HG03520 (cell line): ENCODE data around the gene RHOXF1.
"Not testable (repeated sequence)": the region's sequence is repeated elsewhere in the genome, so short reads cannot be mapped to it uniquely, and the experiment has no call there.

Experiments
- ATAC-seq: cut with Tn5 transposase; IDR thresholded peaks from one replicate; pipeline ENCODE4 v1.9.1; 2021; ENCODE audit warnings: mild to moderate bottlenecking, moderate library complexity; ENCODE audit not compliant: unreplicated experiment

The RHOXF1 gene, protein sequence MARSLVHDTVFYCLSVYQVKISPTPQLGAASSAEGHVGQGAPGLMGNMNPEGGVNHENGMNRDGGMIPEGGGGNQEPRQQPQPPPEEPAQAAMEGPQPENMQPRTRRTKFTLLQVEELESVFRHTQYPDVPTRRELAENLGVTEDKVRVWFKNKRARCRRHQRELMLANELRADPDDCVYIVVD

DNA sequence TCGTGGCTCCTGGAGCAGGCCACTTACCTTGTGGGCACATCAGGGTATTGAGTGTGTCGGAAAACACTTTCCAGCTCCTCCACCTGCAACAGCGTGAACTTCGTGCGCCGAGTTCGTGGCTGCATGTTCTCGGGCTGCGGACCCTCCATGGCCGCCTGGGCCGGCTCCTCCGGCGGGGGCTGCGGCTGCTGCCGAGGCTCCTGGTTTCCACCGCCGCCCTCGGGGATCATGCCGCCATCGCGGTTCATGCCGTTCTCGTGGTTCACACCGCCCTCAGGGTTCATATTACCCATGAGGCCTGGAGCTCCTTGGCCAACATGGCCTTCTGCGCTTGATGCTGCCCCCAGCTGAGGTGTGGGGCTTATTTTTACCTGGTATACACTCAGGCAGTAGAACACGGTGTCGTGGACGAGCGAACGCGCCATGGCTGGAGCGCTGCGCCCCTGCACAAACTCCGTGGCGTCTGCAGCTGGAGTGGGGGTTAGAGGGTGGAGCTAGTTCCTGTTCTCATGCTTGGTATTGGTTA is at the start of gene RHOXF1:
Gene RHOXF1 (minus strand): TSS at position 476 of the 526 bp plus-strand sequence. CDS start 51 bp downstream, at position 425.
- no peak for ATAC-seq

DNA sequence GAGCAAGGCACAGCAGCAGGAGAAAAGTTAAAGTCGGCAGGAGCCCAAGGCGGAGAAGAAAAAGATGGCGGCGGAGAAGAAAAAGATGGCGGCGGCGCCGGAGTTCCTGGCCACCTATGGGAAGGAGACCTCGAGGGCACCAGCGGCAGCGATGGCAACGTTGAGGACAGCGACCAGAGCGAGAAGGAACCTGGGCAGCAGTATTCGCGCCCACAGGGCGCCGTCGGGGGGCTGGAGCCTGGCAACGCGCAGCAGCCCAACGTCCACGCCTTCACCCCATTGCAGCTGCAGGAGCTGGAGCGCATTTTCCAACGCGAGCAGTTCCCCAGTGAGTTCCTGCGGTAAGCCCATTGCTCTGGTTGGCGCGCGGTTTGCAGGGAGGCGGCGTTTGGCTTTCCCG is 43.4 kb upstream of the RHOXF1 start:
- ATAC-seq: not testable (repeated sequence)

DNA sequence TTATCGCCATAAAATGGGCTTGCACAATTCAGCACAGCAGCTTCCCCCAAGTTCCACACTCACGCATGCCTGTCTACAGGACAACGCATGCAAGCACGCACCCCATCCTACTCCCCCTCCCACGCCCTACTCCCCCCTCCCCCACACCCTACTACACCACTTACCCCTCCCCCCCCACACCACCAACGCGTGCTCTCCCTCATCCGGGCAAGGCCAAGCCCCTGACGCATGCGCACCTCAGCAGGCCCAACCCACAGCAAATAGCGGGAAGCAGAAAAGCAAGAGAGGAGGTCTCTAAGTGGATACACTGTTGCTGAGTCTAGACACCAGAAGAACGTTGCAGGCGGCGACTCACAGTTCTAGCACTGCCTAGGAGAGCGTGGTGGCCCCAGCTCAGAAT is 42.6 kb upstream of the RHOXF1 start, which contains the start of gene RHOXF2:
Gene RHOXF2 (plus strand): TSS at position 301 of the 400 bp plus-strand sequence. CDS start 138 bp downstream, outside the sequence.
- ATAC-seq: not testable (repeated sequence)

DNA sequence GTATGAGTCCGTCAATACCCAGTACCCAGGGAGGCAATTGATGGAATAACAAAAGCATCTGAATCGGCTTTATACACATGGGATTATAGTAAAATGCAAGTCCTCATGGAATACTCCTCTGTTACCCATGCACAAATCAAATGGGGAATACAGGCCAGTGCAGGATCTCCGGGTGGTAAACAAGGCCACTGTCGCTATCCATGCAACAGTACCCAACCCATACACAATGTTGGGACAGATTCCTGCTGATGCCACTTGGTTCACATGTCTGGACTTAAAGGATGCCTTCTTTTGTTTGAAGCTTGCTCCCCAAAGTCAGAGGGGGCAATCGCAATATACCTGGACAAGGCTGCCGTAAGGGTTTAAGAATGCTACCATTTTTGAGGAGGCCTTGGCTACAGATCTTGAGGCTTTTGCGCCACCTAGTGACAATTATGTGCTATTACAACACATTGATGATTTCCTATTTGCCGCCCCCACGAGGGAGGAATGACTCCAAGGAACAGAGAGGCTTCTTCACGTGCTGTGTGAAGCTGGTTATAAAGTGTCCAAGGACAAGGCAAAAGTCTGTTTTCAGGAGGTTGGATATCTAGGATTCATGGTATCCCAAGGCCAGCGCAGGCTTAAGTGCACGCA is 34.5 kb upstream of the RHOXF1 start:
- not testable (repeated sequence) for ATAC-seq

DNA sequence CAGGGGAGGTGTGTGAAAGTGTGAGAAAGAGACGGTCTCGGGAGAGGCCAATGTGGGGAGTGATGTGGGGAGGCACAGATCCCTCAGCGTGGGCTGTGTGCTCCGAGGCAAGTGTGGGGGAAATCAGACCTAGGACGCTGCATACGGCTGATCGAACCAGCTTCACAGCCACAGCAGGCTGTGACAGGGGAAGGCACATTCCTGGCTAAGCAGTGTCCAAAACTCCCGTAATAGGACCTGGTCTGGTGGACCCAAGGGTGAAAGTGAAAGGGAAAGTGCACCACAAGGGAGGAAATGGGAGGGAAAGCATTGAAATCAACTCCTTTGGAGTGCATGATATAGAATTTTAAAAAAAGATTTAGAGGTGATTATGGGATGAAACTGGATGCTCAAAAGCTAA is 31.8 kb upstream of the RHOXF1 start:
- no peak for ATAC-seq

DNA sequence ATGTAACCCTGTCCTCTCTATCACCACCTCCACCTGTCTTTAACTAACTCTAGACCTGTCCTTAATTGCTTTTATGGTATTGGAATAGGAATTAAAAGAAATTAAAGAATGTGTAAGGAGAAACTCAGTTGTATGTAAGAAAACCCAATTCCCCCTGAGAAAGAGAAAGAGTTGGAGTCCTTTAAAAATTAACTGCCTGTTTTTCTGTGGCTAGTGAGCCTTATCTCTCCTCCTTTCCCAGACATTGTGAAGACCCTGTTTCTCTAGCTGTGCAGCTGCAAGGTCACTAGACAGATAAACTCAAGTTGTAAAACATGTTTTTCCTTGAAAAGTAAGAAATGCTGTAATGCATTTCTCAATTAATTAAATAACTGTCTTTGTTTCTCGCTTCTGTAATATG is 30.6 kb upstream of the RHOXF1 start:
- ATAC-seq: not testable (repeated sequence)

DNA sequence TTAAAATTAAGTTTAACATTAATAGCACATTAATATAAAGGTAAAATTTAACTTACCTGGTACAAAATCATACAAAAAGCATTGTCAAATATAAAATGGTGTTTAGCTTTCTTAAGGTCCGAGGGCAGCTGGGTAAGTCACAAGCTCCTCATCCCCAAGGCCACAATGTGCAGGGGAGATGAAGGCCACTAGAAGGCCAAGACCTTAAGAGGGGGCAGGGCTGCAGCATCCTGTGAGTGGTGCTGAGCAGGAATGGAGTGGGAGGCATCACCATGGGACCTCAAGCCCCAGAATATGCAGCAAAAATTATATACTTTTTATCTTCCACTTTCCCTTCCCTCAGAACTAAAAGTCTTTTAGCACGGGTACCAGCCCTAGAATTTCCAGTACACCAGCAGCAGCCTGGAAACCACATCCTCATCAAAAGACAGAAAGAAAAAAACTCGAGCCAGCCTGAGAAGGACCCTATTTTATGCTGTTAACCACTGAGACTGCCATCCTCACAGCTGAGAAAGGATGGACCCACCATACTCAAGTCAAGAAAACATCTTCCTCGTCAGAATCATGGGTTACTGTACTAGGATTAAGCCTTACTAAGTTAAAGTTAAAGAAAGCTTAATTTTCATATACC is 29.7 kb upstream of the RHOXF1 start:
- no peak for ATAC-seq

DNA sequence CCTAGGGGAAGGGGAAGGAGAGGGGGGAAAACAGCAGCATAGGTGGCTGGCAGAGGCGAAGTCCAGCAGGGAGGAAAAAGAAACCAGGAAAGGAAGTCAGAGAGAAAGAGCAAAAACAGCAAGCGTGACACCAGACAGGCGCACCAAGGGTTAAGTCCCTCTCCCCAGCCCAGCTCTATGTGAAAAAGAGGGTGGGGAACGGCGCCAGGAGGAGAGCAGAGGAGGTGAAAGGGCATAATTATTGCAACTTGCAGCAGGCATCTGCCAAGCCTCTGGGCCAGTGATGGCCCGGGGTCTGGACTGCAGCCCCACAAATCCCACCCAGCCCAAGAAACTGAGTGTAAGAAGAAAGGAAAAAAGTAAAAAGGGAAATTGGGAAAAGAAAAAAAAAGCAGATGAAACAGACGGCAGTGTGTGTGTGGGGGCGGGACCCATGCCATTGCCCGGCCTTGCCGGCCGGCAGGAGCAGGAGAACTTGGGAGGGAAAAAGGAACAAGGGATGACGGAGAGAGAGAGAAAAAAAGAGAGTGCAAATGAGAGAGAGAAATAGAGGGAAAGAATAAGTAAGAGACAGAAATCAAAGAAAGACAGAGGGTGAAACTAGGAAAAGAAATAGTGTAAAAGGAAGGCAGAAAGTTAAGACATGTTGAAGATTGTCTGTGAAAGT is 28.6 kb upstream of the RHOXF1 start:
- no peak for ATAC-seq

DNA sequence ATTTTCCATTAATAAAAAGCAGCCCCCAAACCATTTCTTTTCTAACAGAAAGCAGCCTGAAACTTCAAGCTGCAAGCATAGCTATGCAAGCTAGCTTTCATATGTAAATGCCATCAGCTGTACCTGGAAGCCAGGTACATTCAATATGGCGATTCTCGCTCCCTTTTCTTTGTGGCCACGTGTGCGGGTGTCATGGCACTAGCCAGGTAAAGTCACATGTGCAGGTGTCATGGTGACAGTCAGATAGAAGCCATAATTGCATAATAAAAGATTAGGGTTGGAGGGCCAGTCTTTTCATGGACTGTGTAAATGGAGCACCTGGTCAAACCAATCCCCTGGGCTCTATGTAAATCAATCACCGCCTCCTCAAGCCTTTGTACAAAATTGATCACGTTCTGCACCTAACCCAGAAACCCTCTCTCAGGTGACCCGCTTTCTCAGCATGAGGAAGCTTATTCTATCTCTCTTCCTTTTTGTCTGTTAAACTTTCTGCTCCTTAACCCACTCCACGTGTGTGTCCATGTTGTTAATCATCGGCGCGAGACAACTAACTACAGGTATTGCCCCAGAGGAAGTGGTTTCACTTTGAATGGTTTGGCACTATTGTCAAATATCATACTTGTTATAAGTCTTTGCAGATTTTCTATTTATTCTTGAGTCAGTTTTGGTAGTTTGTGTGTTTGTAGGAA is 24.7 kb upstream of the RHOXF1 start:
- ATAC-seq: no peak

DNA sequence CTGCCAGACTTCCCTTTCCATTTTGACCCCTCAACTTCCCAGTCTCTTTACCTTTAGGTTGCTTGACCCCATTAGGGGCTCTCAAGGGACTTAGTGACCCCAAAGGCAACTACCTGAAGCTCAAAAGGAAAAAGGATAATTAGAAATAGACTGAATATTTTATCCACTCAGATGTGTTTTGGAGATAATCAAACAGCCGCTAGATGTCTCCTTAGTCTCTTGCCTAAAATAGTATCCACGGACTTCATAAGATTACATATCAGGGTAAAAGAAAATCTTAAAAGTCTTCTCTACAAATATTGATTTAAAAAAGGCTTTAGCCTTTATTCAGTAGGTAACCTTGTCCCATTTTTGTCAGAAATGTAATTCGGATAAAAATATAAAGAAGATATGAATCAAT is 21.7 kb upstream of the RHOXF1 start:
- ATAC-seq: no peak

DNA sequence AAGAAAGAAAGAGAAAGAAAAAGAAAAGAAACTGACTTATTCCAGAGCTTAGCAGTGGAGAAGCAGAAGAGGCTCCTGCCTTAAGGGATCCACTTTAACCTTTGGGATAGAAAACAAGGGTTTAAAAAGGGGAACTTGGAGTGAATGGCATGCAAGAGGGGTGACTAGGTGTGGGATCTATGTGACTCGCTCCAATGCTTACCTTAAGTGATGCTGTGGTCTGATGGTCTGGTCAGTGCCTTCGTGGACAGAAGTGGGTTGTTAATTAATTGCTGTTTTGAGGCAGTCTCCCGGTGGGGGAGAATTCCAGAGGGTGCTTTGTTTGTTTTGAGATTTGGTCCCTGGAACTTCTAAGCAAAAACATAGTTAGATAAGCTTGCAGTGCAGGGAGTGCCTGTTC is 21.1 kb upstream of the RHOXF1 start:
- ATAC-seq: no peak

DNA sequence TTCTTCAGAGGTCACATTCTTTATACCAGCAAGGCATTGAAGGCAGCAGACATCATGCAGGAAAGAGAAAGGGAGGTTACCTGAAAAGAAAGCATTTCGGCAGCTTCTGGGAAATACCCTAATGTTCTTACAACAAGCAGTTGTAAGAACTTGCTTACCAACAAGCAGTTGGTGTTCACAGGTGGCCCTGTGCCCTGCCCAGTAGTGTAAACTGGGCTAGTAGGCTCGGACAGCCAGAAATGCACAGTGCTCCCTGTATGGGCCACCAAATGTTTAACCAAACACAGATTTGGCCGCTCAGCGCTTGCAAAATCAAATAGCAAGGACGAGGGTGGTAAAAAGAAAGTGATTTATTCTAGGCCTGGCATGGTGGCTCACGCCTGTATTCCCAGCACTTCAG is 20.4 kb upstream of the RHOXF1 start:
- ATAC-seq: no peak

DNA sequence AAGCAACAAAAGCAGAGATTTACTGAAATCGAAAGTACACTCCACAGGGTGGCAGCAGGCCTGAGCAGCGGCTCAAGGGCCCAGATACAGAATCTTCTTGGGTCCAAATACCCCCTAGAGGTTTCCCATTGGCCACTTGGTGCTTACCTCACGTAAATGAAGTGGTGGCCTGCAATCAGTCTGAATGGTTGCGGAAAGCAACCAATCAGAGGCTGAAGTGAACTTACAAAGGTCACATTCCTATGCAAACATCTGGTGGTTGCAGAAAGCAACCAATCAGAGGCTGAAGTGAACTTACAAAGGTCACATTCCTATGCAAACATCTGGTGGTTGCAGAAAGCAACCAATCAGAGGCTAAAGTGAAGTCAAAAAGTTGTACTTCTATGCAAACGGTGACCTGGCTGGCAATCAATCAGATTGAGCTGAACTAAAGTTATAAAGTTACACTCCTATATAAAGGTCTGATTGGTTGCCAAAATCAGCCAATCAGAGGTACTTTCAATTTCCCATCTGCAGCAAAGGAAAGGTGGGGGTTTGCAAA is 12.7 kb upstream of the RHOXF1 start:
- ATAC-seq: not testable (repeated sequence)

DNA sequence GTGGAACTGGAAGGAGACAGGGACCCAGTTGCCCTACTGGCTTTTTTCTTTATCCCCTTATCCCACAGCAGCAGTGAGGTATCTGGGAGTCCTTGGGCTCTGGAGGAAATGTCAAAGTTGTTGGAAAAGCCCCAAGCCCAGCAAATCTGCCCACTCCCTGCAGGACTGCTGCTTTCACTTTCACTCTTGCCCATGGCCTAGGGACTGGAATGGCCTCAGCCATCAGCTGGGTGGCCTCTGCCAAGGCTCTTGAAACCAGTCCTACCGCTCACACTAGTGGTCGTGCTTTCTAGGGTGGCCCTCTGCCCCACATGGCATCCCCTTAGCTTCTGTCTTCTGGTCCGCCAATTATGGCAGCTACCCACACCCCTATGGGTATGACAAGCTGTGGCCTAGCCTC is 9.7 kb upstream of the RHOXF1 start:
- no peak for ATAC-seq

DNA sequence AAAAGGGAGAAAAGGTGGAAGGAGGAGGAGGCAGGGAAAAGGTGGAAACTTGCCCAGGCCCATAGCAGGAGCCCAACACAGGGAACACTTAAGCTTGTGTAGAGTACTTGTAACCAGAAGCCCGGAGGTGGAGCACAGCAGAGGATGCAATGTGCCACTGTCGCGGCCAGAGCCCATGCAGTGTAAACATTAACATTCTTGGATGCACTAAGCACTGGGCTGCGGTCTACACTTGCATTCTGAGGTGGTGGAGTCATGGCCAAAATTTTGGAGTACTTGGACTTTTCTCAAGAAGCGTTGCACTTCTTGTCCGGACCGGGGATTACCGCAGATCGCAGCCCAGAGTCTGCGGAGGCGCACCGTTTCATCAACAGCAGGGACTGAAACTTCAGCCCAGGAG is 4.5 kb upstream of the RHOXF1 start:
- no peak for ATAC-seq

DNA sequence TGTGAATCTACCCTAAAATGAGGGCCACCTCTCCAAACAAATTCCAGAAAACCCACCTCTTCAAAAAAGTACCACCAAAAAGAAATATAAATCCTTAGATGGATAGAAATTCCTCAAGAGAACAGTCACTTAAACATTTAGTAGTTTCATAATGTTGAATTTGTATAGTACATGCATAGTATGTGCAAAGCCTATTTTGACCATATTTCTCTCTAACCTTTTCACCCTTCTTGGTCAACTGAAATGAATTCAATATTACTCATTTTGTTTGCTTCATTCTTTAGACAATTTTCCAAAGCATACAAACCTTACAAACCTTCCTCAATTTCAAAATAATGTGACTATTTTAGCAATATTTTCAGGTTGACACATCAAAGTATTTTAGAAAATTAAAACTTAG is 4.1 kb downstream of the RHOXF1 start:
- no peak for ATAC-seq

DNA sequence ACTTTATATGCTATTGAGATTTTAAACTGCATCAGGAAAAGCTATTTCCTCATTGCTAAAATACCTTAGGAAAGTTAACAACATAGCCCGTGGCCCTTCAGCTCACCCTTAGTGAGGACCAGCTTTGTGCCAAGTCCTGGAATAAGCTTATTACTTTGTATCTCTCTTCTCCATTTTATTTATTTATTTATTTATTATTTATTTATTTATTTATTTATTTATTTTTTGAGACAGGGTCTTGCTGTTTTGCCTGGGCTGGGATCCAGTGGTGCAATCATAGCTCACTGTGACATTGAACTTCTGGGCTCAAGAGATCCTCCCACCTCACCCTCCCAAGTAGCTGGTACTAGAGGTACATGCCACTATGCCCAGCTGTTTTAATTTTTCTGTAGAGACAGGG is 6.3 kb downstream of the RHOXF1 start:
- no peak for ATAC-seq

DNA sequence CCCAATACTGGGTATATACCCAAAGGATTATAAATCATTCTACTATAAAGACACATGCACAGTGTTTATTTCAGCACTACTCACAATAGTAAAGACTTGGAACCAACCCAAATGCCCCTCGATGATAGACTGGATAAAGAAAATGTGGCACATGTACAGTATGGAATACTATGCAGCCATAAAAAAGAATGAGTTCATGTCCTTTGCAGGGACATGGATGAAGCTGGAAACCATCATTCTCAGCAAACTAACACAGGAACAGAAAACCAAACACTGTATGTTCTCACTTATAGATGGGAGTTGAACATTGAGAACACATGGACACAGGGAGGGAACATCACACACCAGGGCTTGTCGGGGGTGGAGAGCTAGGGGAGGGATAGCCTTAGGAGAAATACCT is 11.0 kb downstream of the RHOXF1 start:
- ATAC-seq: not testable (repeated sequence)

DNA sequence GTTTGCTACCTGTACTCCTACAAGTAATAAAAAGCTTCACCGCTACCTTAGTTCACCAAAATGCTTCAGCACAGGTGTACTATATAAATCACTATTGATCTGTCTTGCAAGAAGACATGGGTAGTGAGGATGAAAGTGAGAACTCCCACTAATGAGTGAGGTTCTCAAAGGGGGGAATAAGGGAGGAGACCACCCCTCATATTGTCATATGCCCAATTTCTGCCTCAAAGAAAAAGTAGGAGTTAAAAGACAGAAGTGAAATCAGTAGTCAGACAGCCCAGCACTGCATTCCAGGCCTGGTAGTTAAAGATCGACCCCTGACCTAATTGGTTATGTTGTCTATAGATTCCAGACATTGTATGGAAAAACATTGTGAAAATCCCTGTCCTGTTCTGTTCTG is 14.7 kb downstream of the RHOXF1 start:
- not testable (repeated sequence) for ATAC-seq

DNA sequence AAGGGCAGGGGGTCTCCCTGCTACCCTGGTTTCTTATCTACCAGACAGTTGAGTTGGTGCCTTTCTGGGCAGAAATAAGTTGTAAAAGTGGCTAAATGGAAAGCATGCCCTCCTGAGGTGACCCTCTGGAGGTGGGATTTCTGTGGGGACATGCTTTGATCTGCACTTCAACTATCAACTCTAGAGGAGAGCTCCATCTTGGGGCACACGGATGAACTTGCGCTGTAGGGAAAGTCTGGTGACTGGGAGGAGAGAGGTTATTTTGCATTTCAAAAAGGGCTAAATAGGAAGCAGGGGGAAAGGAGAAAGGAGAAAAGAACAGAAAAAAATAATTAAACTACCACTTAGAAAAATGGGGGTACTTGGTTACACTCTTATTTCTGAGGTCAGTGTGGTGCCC is 25.5 kb downstream of the RHOXF1 start:
- ATAC-seq: no peak
